H1 (cell line): ENCODE measurements around the gene TBC1D10A.

Experiments
- CHD2 ChIP-seq: IDR thresholded peaks from 2 replicates; pipeline ENCODE4 v1.6.1; 2012; ENCODE audit warnings: low read length, improper control_type of control experiment
- POU5F1 ChIP-seq: IDR thresholded peaks from 2 replicates; pipeline ENCODE4 v1.6.1; 2011; ENCODE audit warnings: low read depth, mild to moderate bottlenecking, low read length, moderate library complexity
- RFX5 ChIP-seq: IDR thresholded peaks from 2 replicates; pipeline ENCODE4 v1.6.1; 2011; ENCODE audit warnings: low read depth, low read length, improper control_type of control experiment, borderline replicate concordance
- SAP30 ChIP-seq: fragments of 300-600 bp; sonication (generic); IDR thresholded peaks from 2 replicates; pipeline ENCODE4 v1.7.1; 2012; ENCODE audit warnings: low read length, moderate library complexity, mild to moderate bottlenecking, inconsistent platforms; ENCODE audit not compliant: insufficient read depth, insufficient replicate concordance
- TAF1 ChIP-seq: IDR thresholded peaks from 2 replicates; pipeline ENCODE4 v1.6.1; 2011; ENCODE audit warnings: mild to moderate bottlenecking, low read depth, low read length
- TF ChIP-seq, protein P1 (sequence below), 3 experiments: IDR thresholded peaks; 1 replicate in 2 of 3; 2 replicates in 1 of 3; pipeline versions ENCODE4 v1.5.1 to v1.6.1; 2011; ENCODE audit warnings: low read length in 3 of 3, mild to moderate bottlenecking in 3 of 3, inconsistent platforms in 2 of 3, low read depth in 1 of 3, moderate library complexity in 1 of 3; ENCODE audit not compliant: insufficient read depth in 1 of 3; ENCODE audit errors: control extremely low read depth in 1 of 3

DNA sequence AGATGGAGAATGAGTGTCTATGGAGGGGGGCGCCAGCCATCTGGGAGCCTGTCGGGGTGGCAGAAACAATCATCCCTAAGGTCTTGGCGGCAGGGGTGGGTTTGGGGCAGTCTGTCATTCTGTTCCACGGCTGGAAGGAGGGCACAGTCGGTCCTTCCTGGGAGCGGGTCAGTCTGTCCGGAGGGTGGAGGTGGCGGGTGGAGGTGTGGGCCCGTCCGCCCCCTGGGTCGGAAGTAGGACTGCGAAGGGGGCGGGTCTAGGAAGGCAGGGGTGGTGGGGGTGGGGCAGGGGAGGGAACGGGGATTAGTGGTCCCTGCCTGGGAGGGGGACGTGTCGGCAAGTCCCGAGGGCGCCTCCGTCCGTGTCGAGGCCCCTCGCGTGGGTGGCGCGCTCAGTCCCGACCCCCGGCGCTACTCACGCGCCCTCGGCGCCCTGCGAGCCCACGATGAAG lies 461 bp downstream of the TBC1D10A start:
- TF ChIP-seq TAF1 = no peak
- no peak for TF ChIP-seq RFX5
- TF ChIP-seq SAP30 = no peak
- TF ChIP-seq, protein P1, sequence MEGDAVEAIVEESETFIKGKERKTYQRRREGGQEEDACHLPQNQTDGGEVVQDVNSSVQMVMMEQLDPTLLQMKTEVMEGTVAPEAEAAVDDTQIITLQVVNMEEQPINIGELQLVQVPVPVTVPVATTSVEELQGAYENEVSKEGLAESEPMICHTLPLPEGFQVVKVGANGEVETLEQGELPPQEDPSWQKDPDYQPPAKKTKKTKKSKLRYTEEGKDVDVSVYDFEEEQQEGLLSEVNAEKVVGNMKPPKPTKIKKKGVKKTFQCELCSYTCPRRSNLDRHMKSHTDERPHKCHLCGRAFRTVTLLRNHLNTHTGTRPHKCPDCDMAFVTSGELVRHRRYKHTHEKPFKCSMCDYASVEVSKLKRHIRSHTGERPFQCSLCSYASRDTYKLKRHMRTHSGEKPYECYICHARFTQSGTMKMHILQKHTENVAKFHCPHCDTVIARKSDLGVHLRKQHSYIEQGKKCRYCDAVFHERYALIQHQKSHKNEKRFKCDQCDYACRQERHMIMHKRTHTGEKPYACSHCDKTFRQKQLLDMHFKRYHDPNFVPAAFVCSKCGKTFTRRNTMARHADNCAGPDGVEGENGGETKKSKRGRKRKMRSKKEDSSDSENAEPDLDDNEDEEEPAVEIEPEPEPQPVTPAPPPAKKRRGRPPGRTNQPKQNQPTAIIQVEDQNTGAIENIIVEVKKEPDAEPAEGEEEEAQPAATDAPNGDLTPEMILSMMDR (IDR thresholded peaks at IDR 0.05; ENCODE audit: control extremely low read depth in 1 of 3, insufficient read depth in 1 of 3, low read depth in 1 of 3, low read length in 3 of 3) = no peak
- TF ChIP-seq POU5F1 = no peak
- TF ChIP-seq CHD2 = no peak
